Measurements from ENCODE around the gene MFAP4. TPM values are rescaled to one million over a fixed set of nuclear protein-coding genes. Genes with fewer than 3 reads are reported as not detected.

MFAP4 gene
- total RNA-seq, 1 experiment from 2014 or later, result not detected

DNA sequence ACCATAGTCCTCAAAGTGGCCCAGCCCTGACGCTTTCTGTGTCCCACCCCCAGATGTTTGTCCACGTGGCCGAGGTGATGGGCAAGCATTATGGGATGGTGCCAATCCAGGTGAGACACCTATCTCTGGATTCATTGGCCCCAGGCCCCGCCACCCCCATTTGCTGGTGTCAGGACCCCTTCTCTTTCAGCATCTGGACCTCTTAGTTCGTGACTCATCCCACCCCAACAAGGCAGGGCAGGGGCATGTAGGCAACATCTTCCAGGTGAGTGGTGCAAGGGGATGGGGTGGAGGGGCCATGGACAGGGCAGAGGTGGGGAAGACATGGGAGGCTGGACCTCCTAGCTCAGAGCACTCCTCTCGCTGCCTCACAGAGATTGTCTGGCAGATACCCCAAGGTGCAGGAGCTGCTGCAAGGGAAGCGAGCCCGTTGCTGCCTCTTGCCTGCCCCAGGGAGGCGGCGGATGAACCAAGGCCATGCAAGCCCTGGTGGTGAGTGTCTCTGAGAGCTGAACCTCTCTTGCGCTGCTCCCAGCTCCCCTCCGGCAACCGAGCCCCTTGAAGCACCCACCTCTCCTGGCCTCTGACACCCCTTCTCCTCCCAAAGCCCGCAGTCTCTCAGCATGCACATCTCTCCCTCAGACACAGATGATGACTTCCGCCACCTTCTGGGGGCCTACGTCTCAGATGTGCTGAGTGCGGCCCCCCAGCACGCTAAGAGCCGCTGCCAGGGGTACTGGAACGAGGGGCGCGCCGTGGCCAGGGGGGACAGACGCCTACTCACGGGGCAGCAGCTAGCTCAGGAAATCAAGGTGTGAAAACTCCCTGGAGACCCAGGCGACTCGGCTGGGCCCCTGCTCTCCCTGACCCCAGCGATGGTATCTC lies 27.6 kb upstream of the MFAP4 start:
- ChIA-PET POLR2A (no interaction called here), CTCF (no interaction called here)
- Histone ChIP-seq H3K4me3 (ENCODE audit: low read depth, low read length) (no peak overlapping the region), H3K4me1 (no peaks in the 10 kb centered on the region), H3K36me3 (ENCODE audit: control insufficient read depth, insufficient read depth, low read length) (no peaks in the 10 kb centered on the region), H3K9me3 (no peaks in the 10 kb centered on the region), H3K27me3 (replicated peaks; ENCODE audit: control insufficient read depth, insufficient read depth, low read length) (no peaks in the 10 kb centered on the region; the same call in 1 of the 2 replicates)
- intact Hi-C loops (cut with micrococcal nuclease; ENCODE audit: unreplicated experiment), result no loop called here
- no peak for DNase-seq
- TF ChIP-seq CTCF (IDR thresholded peaks at IDR 0.05; ENCODE audit: insufficient read depth in 1 of 2, low read depth in 1 of 2, low read length in 1 of 2, severe bottlenecking in 1 of 2, unreplicated experiment in 1 of 2), result no peak
- no peaks in the 10 kb centered on the region for H3K9me3 Mint-ChIP-seq (ENCODE audit: unreplicated experiment)
- H3K4me1 Mint-ChIP-seq (ENCODE audit: low read depth, unreplicated experiment), result peaks cover 6% of the 10 kb centered on the region
- H3K27me3 Mint-ChIP-seq (ENCODE audit: insufficient read depth, unreplicated experiment), result peaks cover 2% of the 10 kb centered on the region
- H3K27ac Mint-ChIP-seq (ENCODE audit: unreplicated experiment), result no peak overlapping the region
- no peaks in the 10 kb centered on the region for H3K36me3 Mint-ChIP-seq (ENCODE audit: insufficient read depth, unreplicated experiment)
- no peak overlapping the region for H3K4me3 Mint-ChIP-seq (ENCODE audit: unreplicated experiment)
- no TSS peak for BruUV-seq (replicated peaks)

GRCh38 chr17:19413761-19414160 lies 26.8 kb upstream of the MFAP4 start:
- no TSS peak for BruUV-seq (replicated peaks)
- no peak for DNase-seq
- Mint-ChIP-seq H3K27me3 (ENCODE audit: insufficient read depth, unreplicated experiment) (peaks cover 2% of the 10 kb centered on the region), H3K9me3 (ENCODE audit: unreplicated experiment) (no peaks in the 10 kb centered on the region), H3K4me3 (ENCODE audit: unreplicated experiment) (no peak overlapping the region), H3K4me1 (ENCODE audit: low read depth, unreplicated experiment) (peaks cover 6% of the 10 kb centered on the region), H3K27ac (ENCODE audit: unreplicated experiment) (no peak overlapping the region), H3K36me3 (ENCODE audit: insufficient read depth, unreplicated experiment) (no peaks in the 10 kb centered on the region)
- Histone ChIP-seq H3K9me3 (no peaks in the 10 kb centered on the region), H3K27me3 (replicated peaks; ENCODE audit: control insufficient read depth, insufficient read depth, low read length) (no peaks in the 10 kb centered on the region; the same call in 1 of the 2 replicates), H3K4me3 (ENCODE audit: low read depth, low read length) (no peak overlapping the region), H3K36me3 (ENCODE audit: control insufficient read depth, insufficient read depth, low read length) (no peaks in the 10 kb centered on the region), H3K4me1 (no peaks in the 10 kb centered on the region)
- intact Hi-C loops (cut with micrococcal nuclease; ENCODE audit: unreplicated experiment), result no loop called here
- CTCF ChIA-PET, result interaction anchor here (1.2 kb wide), 1 partner anchor 51 kb away, joined by 3 read pairs; the partner anchor contains the start of gene B9D1
- POLR2A ChIA-PET, result no interaction called here
- no peak for TF ChIP-seq CTCF (IDR thresholded peaks at IDR 0.05; ENCODE audit: insufficient read depth in 1 of 2, low read depth in 1 of 2, low read length in 1 of 2, severe bottlenecking in 1 of 2, unreplicated experiment in 1 of 2)

DNA sequence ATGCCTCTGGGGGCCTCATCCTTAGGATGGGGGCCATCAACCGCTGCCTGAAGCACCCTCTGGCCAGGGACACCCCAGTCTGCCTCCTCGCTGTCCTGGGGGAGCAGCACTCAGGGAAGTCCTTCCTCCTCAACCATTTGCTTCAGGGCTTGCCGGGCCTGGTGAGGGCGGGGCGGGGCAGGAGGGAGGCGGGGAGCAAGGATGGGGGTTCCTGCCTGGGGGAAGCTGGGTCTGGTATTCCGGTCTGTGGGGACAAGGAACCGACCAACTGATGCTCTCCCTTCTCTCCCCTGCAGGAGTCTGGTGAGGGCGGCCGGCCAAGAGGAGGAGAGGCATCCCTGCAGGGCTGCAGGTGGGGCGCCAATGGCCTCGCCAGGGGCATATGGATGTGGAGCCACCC lies 26.0 kb upstream of the MFAP4 start:
- Mint-ChIP-seq H3K9me3 (ENCODE audit: unreplicated experiment) (no peaks in the 10 kb centered on the region), H3K36me3 (ENCODE audit: insufficient read depth, unreplicated experiment) (no peaks in the 10 kb centered on the region), H3K4me1 (ENCODE audit: low read depth, unreplicated experiment) (peaks cover 6% of the 10 kb centered on the region), H3K27me3 (ENCODE audit: insufficient read depth, unreplicated experiment) (peaks cover 2% of the 10 kb centered on the region), H3K4me3 (ENCODE audit: unreplicated experiment) (no peak overlapping the region), H3K27ac (ENCODE audit: unreplicated experiment) (no peak overlapping the region)
- Histone ChIP-seq H3K36me3 (ENCODE audit: control insufficient read depth, insufficient read depth, low read length) (no peaks in the 10 kb centered on the region), H3K27me3 (replicated peaks; ENCODE audit: control insufficient read depth, insufficient read depth, low read length) (no peaks in the 10 kb centered on the region), H3K4me1 (no peaks in the 10 kb centered on the region), H3K9me3 (no peaks in the 10 kb centered on the region), H3K4me3 (ENCODE audit: low read depth, low read length) (no peak overlapping the region)
- DNase-seq, result no peak
- TF ChIP-seq CTCF (IDR thresholded peaks at IDR 0.05; ENCODE audit: insufficient read depth in 1 of 2, low read depth in 1 of 2, low read length in 1 of 2, severe bottlenecking in 1 of 2, unreplicated experiment in 1 of 2), result no peak
- BruUV-seq (replicated peaks), result no TSS peak
- POLR2A ChIA-PET, result no interaction called here
- intact Hi-C loops (cut with micrococcal nuclease; ENCODE audit: unreplicated experiment), result no loop called here
- CTCF ChIA-PET, result interaction anchor here (1.2 kb wide), 1 partner anchor 50 kb away, joined by 3 read pairs; the partner anchor contains the start of gene B9D1
